ENCODE measurements around the gene OR4D2.

Gene OR4D2

DNA sequence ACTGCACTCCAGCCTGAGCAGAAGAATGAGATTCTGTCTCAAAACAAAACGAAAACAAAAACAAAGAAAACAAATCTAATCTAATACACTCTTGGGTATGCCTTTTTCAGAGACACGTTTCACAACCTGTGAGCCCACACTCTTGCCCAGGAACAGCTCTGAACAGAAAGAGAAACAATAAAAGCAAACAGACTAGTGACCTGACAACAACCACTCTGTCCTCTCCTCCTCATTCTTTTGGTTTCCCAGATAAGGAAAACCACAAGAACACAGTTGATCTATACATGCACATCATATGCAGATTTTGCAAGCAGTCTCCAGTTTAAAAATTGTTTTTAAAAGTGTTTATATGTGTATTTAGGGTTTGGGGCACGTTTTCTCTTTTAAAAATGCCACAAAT is 51.0 kb downstream of the OR4D2 start:
- Histone ChIP-seq H3K4me3 (ENCODE audit: low read depth, low read length) (no peak overlapping the region), H3K27ac (no peak overlapping the region), H3K9me3 (ENCODE audit: severe bottlenecking) (no peaks in the 10 kb centered on the region), H3K27me3 (ENCODE audit: insufficient read depth, low read depth, severe bottlenecking) (no peaks in the 10 kb centered on the region), H3K36me3 (peaks cover 39% of the 10 kb centered on the region)
- TF ChIP-seq, protein P1, sequence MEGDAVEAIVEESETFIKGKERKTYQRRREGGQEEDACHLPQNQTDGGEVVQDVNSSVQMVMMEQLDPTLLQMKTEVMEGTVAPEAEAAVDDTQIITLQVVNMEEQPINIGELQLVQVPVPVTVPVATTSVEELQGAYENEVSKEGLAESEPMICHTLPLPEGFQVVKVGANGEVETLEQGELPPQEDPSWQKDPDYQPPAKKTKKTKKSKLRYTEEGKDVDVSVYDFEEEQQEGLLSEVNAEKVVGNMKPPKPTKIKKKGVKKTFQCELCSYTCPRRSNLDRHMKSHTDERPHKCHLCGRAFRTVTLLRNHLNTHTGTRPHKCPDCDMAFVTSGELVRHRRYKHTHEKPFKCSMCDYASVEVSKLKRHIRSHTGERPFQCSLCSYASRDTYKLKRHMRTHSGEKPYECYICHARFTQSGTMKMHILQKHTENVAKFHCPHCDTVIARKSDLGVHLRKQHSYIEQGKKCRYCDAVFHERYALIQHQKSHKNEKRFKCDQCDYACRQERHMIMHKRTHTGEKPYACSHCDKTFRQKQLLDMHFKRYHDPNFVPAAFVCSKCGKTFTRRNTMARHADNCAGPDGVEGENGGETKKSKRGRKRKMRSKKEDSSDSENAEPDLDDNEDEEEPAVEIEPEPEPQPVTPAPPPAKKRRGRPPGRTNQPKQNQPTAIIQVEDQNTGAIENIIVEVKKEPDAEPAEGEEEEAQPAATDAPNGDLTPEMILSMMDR (IDR thresholded peaks at IDR 0.05; ENCODE audit: low read depth, low read length): no peak
- DNase-seq: no peak

DNA sequence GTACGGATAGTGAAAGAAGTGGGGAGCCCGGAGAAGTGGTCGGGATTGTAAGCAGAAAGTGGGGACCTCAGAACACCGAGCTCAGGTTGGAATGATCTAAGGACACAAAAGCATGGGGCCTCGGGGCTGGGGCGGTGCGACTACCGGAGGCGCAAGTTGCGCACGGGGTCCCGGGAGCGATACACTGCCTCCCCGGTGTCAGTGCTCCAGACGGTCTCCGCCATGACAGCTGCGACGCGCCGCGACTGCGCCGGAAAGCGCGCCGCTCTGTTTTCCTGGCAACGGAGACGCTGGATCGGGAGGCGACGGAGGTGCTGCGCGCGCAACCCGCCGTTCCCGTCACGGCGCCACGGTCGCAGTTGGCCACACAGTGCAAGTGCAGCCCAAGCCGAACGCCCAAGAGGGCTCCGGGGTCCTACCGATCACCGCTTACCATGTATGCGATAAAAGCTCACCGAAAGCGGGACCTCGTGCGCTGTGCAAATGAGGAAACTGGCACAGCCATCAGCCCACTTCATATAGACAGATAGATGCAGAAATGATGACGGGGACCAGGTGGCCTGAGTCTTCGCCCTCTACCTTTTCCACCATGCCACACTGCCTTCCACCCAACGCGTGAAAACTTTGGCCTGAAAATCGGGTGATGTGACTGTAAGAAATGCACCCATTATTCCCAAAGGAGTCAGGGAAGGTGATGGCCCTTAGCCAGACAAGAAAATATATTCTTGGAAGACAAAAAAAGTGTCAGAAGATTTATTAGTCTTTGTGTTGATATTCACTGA is 52.4 kb downstream of the OR4D2 start, which contains the start of gene MKS1:
TSS of gene MKS1 (minus strand) at position 249 of the 782 bp plus-strand sequence. CDS start at position 224, 25 bp downstream.
- H3K27me3 ChIP-seq (ENCODE audit: insufficient read depth, low read depth, severe bottlenecking): no peaks in the 10 kb centered on the region
- TF ChIP-seq, protein P1 (IDR thresholded peaks at IDR 0.05; ENCODE audit: low read depth, low read length): peak; percentile 84
- DNase-seq: peak; percentile 98
- peak within 1 kb of the TSS; percentile 73 for H3K27ac ChIP-seq
- peaks cover 25% of the 10 kb centered on the region for H3K36me3 ChIP-seq
- H3K4me3 ChIP-seq (ENCODE audit: low read depth, low read length): peak within 1 kb of the TSS; percentile 56
- no peaks in the 10 kb centered on the region for H3K9me3 ChIP-seq (ENCODE audit: severe bottlenecking)

DNA sequence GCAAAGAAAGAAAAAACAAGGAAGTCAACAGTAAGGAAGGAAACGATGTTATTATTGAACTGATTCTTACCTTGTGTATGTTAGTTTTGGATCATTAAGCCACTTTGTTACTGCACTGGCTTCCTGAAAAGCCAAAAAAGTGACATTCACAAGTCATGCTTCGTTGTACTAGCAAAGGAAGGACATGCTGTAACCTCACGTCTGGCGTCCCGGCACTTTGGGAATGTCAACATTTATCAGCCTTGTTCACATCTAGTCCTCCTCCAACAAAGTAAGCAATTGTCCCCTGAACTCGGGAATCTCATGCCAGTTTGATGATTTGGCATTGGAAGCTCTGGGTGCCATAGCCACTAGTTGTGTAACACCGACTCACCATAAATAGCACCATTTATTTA is 53.0 kb downstream of the OR4D2 start:
- TF ChIP-seq, protein P1 (IDR thresholded peaks at IDR 0.05; ENCODE audit: low read depth, low read length): no peak
- Histone ChIP-seq H3K27ac (peak overlapping the region; percentile 73), H3K27me3 (ENCODE audit: insufficient read depth, low read depth, severe bottlenecking) (no peaks in the 10 kb centered on the region), H3K4me3 (ENCODE audit: low read depth, low read length) (peak overlapping the region; percentile 56), H3K36me3 (peaks cover 22% of the 10 kb centered on the region), H3K9me3 (ENCODE audit: severe bottlenecking) (no peaks in the 10 kb centered on the region)
- DNase-seq: no peak

Data from WERI-Rb-1 (cell line).